Calu3 (cell line): ENCODE results near the gene CHMP2A. TPM values are rescaled to one million over a fixed set of nuclear protein-coding genes. Genes with fewer than 3 reads are reported as not detected.
A peak's percentile ranks its signal among the peaks of the same experiment; 100 is the strongest.
"Not testable (repeated sequence)": the region's sequence is repeated elsewhere in the genome, so short reads cannot be mapped to it uniquely, and the experiment has no call there.

ENCODE experiments used
- BruUV-seq: library from RNA; stranded (reverse); fragments of 400-500 nt; replicated peaks from 2 replicates; lab custom pipeline; 2021; lab: Mats Ljungman, UMichigan
- CTCF ChIA-PET: fragments of 300-600 bp; sonication (Branson Sonifier 250); formaldehyde crosslinking; loops from one replicate; lab custom pipeline; 2022; ENCODE audit warnings: antibody characterized with exemption; lab: Charles Lee
- DNase-seq: peaks from one replicate; pipeline ENCODE4 v3.0.0; 2022
- H3K27ac Mint-ChIP-seq: one replicate; pipeline ENCODE4 v1.8.0; 2022; ENCODE audit warnings: mixed read lengths; ENCODE audit not compliant: unreplicated experiment
- H3K27me3 Mint-ChIP-seq: one replicate; pipeline ENCODE4 v1.8.0; 2022; ENCODE audit warnings: mixed read lengths; ENCODE audit not compliant: unreplicated experiment
- H3K36me3 Mint-ChIP-seq: one replicate; pipeline ENCODE4 v1.8.0; 2022; ENCODE audit warnings: mild to moderate bottlenecking, moderate library complexity, mixed read lengths; ENCODE audit not compliant: insufficient read depth, unreplicated experiment
- H3K4me1 Mint-ChIP-seq: one replicate; pipeline ENCODE4 v1.8.0; 2022; ENCODE audit warnings: mild to moderate bottlenecking, low read depth, mixed read lengths; ENCODE audit not compliant: unreplicated experiment
- H3K4me3 Mint-ChIP-seq: one replicate; pipeline ENCODE4 v1.8.0; 2022; ENCODE audit warnings: mild to moderate bottlenecking, low read depth, moderate library complexity, mixed read lengths; ENCODE audit not compliant: unreplicated experiment
- H3K9me3 Mint-ChIP-seq: one replicate; pipeline ENCODE4 v1.8.0; 2022; ENCODE audit warnings: low read depth, mixed read lengths; ENCODE audit not compliant: unreplicated experiment
- CTCF ChIP-seq: fragments of 200-600 bp; IDR thresholded peaks from one replicate; pipeline ENCODE4 v1.8.0; 2022; ENCODE audit warnings: antibody characterized with exemption; ENCODE audit not compliant: unreplicated experiment
- intact Hi-C: fragments of 100-400 bp; cut with micrococcal nuclease; formaldehyde crosslinking; loops from one replicate; pipeline ENCODE4 v1.10.0; 2022; ENCODE audit not compliant: unreplicated experiment
- total RNA-seq: library from RNA; stranded (reverse); gene quantifications from 2 replicates; pipeline ENCODE4 v1.2.3, GENCODE V29; 2022

CHMP2A gene
- total RNA-seq, 1 experiment from 2014 or later, result 168 TPM

- H3K4me3 Mint-ChIP-seq, result peak overlapping the region; percentile 96
- CTCF ChIA-PET, result interaction anchor here (0.6 to 1.9 kb wide), 2 partner anchors 25 to 86 kb away, joined by 6 to 28 read pairs; partner anchors contain the start of gene ZBTB45
- peaks cover 17% of the 10 kb centered on the region for H3K4me1 Mint-ChIP-seq
- H3K27me3 Mint-ChIP-seq, result peaks cover 37% of the 10 kb centered on the region
- no TSS peak for BruUV-seq
- H3K27ac Mint-ChIP-seq, result peak overlapping the region; percentile 95
- no peak for TF ChIP-seq CTCF
- peak; percentile 88 for DNase-seq
- H3K36me3 Mint-ChIP-seq, result peaks cover 64% of the 10 kb centered on the region
- no peaks in the 10 kb centered on the region for H3K9me3 Mint-ChIP-seq
- intact Hi-C loops, result loop anchor here (2.0 kb wide), 1 partner anchor 28 kb away; the partner anchor contains the start of gene MZF1
Measured at GRCh38 chr19:58544591-58545285, 10.2 kb downstream of the CHMP2A start.

- H3K27ac Mint-ChIP-seq, result peak within 1 kb of the TSS; percentile 95
- TSS peak; percentile 96 for BruUV-seq
- intact Hi-C loops, result loop anchor here (2.0 kb wide), 1 partner anchor 29 kb away; the partner anchor contains the start of gene MZF1
- peak within 1 kb of the TSS; percentile 96 for H3K4me3 Mint-ChIP-seq
- H3K9me3 Mint-ChIP-seq, result no peaks in the 10 kb centered on the region
- CTCF ChIA-PET, result interaction anchor here (0.8 to 1.9 kb wide), 4 partner anchors 12 to 32 kb away, joined by 3 to 28 read pairs (median 4); partner anchors contain the start of gene ZBTB45
- peaks cover 17% of the 10 kb centered on the region for H3K4me1 Mint-ChIP-seq
- peaks cover 44% of the 10 kb centered on the region for H3K27me3 Mint-ChIP-seq
- DNase-seq, result peak; percentile 100
- peaks cover 58% of the 10 kb centered on the region for H3K36me3 Mint-ChIP-seq
- no peak for TF ChIP-seq CTCF
Measured at GRCh38 chr19:58543826-58544590, 10.9 kb downstream of the CHMP2A start, which contains the start of gene TRIM28. Gene TRIM28, plus strand, starts transcription at chr19:58544064. Its CDS starts 694 bp downstream, at chr19:58544758.

GRCh38 chr19:58542641-58543372 lies 12.1 kb downstream of the CHMP2A start:
- DNase-seq, BruUV-seq, intact Hi-C loops, H3K9me3 Mint-ChIP-seq: not testable (repeated sequence)
- Mint-ChIP-seq H3K27ac (peak overlapping the region; percentile 95), H3K36me3 (peaks cover 53% of the 10 kb centered on the region), H3K27me3 (peaks cover 56% of the 10 kb centered on the region), H3K4me3 (peak overlapping the region; percentile 96), H3K4me1 (peaks cover 24% of the 10 kb centered on the region)
- CTCF ChIA-PET, result interaction anchor here (0.9 to 1.9 kb wide), 3 partner anchors 11 to 33 kb away, joined by 3 to 28 read pairs (median 4); partner anchors contain the start of gene ZBTB45

GRCh38 chr19:58539169-58539559 lies 15.7 kb downstream of the CHMP2A start:
- H3K9me3 Mint-ChIP-seq, CTCF ChIA-PET, BruUV-seq, DNase-seq, H3K27ac Mint-ChIP-seq, intact Hi-C loops: not testable (repeated sequence)
- peaks cover 11% of the 10 kb centered on the region for H3K4me1 Mint-ChIP-seq
- peaks cover 62% of the 10 kb centered on the region for H3K27me3 Mint-ChIP-seq
- peak overlapping the region; percentile 62 for H3K4me3 Mint-ChIP-seq
- H3K36me3 Mint-ChIP-seq, result peaks cover 21% of the 10 kb centered on the region
